Loucy (cell line): Measurements from ENCODE around the gene MAP3K5.

Source experiments
- H2AFZ ChIP-seq: fragments of 200-600 bp; sonication (generic); 2 replicates; pipeline ENCODE4 v1.6.0; 2016; ENCODE audit warnings: antibody characterized with exemption, mild to moderate bottlenecking, low read length, moderate library complexity
- H3F3A ChIP-seq: fragments of 200-600 bp; 2 replicates; pipeline ENCODE4 v1.6.0; 2016; ENCODE audit warnings: antibody characterized with exemption, low read depth, mild to moderate bottlenecking
- H3K27me3 ChIP-seq: fragments of 200-600 bp; sonication (generic); 2 replicates; pipeline ENCODE4 v1.6.1; 2014; ENCODE audit warnings: low read length, mild to moderate bottlenecking; ENCODE audit not compliant: insufficient read depth, poor library complexity, severe bottlenecking
- H3K36me3 ChIP-seq: fragments of 200-600 bp; sonication (generic); 2 replicates; pipeline ENCODE4 v1.6.1; 2016; ENCODE audit warnings: low read length; ENCODE audit not compliant: insufficient read depth
- H3K4me1 ChIP-seq: fragments of 200-600 bp; sonication (generic); 2 replicates; pipeline ENCODE4 v1.5.1; 2014; ENCODE audit warnings: low read length, mild to moderate bottlenecking; ENCODE audit not compliant: insufficient read depth, poor library complexity, severe bottlenecking
- H3K4me2 ChIP-seq: fragments of 200-600 bp; sonication (generic); 2 replicates; pipeline ENCODE4 v1.6.0; 2014; ENCODE audit warnings: antibody characterized with exemption, low read length, low read depth, mild to moderate bottlenecking; ENCODE audit not compliant: poor library complexity, severe bottlenecking
- H3K4me3 ChIP-seq: fragments of 200-600 bp; sonication (generic); 2 replicates; pipeline ENCODE4 v1.5.1; 2014; ENCODE audit warnings: low read length, mild to moderate bottlenecking, mixed read lengths; ENCODE audit not compliant: poor library complexity, severe bottlenecking
- H3K79me2 ChIP-seq: fragments of 200-600 bp; sonication (generic); 2 replicates; pipeline ENCODE4 v1.6.1; 2014; ENCODE audit warnings: low read length; ENCODE audit not compliant: insufficient read depth
- H3K9ac ChIP-seq: fragments of 200-600 bp; sonication (generic); 2 replicates; pipeline ENCODE4 v1.6.0; 2014; ENCODE audit warnings: mild to moderate bottlenecking, low read depth, low read length, moderate library complexity; ENCODE audit not compliant: poor library complexity, severe bottlenecking
- H3K9me2 ChIP-seq: fragments of 200-600 bp; sonication (generic); replicated peaks from 2 replicates; pipeline ENCODE4 v1.6.1; 2016; ENCODE audit warnings: low read depth, low read length, mixed read lengths
- H3K9me3 ChIP-seq: fragments of 200-600 bp; sonication (generic); 2 replicates; pipeline ENCODE4 v1.6.1; 2014; ENCODE audit warnings: mild to moderate bottlenecking, antibody characterized with exemption, low read length, low read depth; ENCODE audit not compliant: insufficient read depth
- H4K20me1 ChIP-seq: fragments of 200-600 bp; sonication (generic); 2 replicates; pipeline ENCODE4 v1.6.0; 2014; ENCODE audit warnings: antibody characterized with exemption, low read length, mild to moderate bottlenecking; ENCODE audit not compliant: insufficient read depth, poor library complexity, severe bottlenecking
- CTCF ChIP-seq: fragments of 200-600 bp; sonication (generic); conservative IDR thresholded peaks from 2 replicates; pipeline ENCODE4 v1.5.1; 2014; ENCODE audit warnings: mild to moderate bottlenecking, antibody characterized with exemption, low read length
- EZH2phosphoT487 ChIP-seq: fragments of 200-600 bp; IDR thresholded peaks from 2 replicates; pipeline ENCODE4 v1.6.1; 2018; ENCODE audit warnings: antibody characterized with exemption, mild to moderate bottlenecking, moderate library complexity, borderline replicate concordance

Gene MAP3K5

GRCh38 chr6:136750696-136751521 lies 41.4 kb downstream of the MAP3K5 start:
- no peak overlapping the region for H3K4me3 ChIP-seq
- no peaks in the 10 kb centered on the region for H3K36me3 ChIP-seq
- no peak overlapping the region for H3K4me2 ChIP-seq

GRCh38 chr6:136749359-136749997 lies 42.8 kb downstream of the MAP3K5 start:
- Histone ChIP-seq H3K79me2 (no peaks in the 10 kb centered on the region), H2AFZ (no peak overlapping the region), H3K9me2 (no peaks in the 10 kb centered on the region), H4K20me1 (no peaks in the 10 kb centered on the region), H3K9me3 (no peaks in the 10 kb centered on the region), H3K4me2 (no peak overlapping the region), H3K27me3 (no peaks in the 10 kb centered on the region), H3K36me3 (no peaks in the 10 kb centered on the region), H3K4me3 (no peak overlapping the region), H3K9ac (no peak overlapping the region), H3K4me1 (no peaks in the 10 kb centered on the region), H3F3A (no peaks in the 10 kb centered on the region)
- TF ChIP-seq CTCF (no peak), EZH2phosphoT487 (no peak)

More at GRCh38 chr6:136750696-136751521, 41.4 kb downstream of the MAP3K5 start:
- no peaks in the 10 kb centered on the region for H3K9me3 ChIP-seq
- no peaks in the 10 kb centered on the region for H3F3A ChIP-seq
- no peaks in the 10 kb centered on the region for H3K27me3 ChIP-seq
- no peak for TF ChIP-seq CTCF
- no peak for TF ChIP-seq EZH2phosphoT487
- no peaks in the 10 kb centered on the region for H3K79me2 ChIP-seq
- no peak overlapping the region for H3K9ac ChIP-seq
- no peak overlapping the region for H2AFZ ChIP-seq
- no peaks in the 10 kb centered on the region for H3K4me1 ChIP-seq
- H3K9me2 ChIP-seq = no peaks in the 10 kb centered on the region
- H4K20me1 ChIP-seq = no peaks in the 10 kb centered on the region

- Histone ChIP-seq H3K9me2 (no peaks in the 10 kb centered on the region), H3K27me3 (no peaks in the 10 kb centered on the region), H3K4me2 (no peak overlapping the region), H3F3A (no peaks in the 10 kb centered on the region), H4K20me1 (no peaks in the 10 kb centered on the region), H3K4me3 (no peak overlapping the region), H2AFZ (no peak overlapping the region), H3K79me2 (no peaks in the 10 kb centered on the region), H3K36me3 (no peaks in the 10 kb centered on the region), H3K4me1 (no peaks in the 10 kb centered on the region), H3K9ac (no peak overlapping the region), H3K9me3 (no peaks in the 10 kb centered on the region)
- TF ChIP-seq EZH2phosphoT487 = no peak
- no peak for TF ChIP-seq CTCF
These were observed 44.8 kb downstream of the MAP3K5 start for GRCh38 chr6:136747507-136747906.
